Measurements from ENCODE around the gene HLA-DPA1.
A peak's percentile ranks its signal among the peaks of the same experiment; 100 is the strongest.
"Not testable (repeated sequence)": the region's sequence is repeated elsewhere in the genome, so short reads cannot be mapped to it uniquely, and the experiment has no call there.

Gene HLA-DPA1

GRCh38 chr6:33073431-33073871, at the start of gene HLA-DPA1:
Gene HLA-DPA1 (minus strand): TSS chr6:33073649.
- DNase-seq: no peak

GRCh38 chr6:33123181-33123580, 49.7 kb upstream of the HLA-DPA1 start:
- DNase-seq: no peak

GRCh38 chr6:33120001-33120400, 46.6 kb upstream of the HLA-DPA1 start:
- no peak for DNase-seq

- DNase-seq: peak; percentile 15
Measured at GRCh38 chr6:33118525-33119123, 45.2 kb upstream of the HLA-DPA1 start.

- DNase-seq: no peak
Measured at GRCh38 chr6:33117811-33118277, 44.4 kb upstream of the HLA-DPA1 start.

- DNase-seq: no peak
Measured at GRCh38 chr6:33116841-33117711, 43.6 kb upstream of the HLA-DPA1 start.

- no peak for DNase-seq
Measured at GRCh38 chr6:33116417-33116816, 43.0 kb upstream of the HLA-DPA1 start.

- DNase-seq: no peak
Measured at GRCh38 chr6:33114406-33114805, 41.0 kb upstream of the HLA-DPA1 start.

- no peak for DNase-seq
Measured at GRCh38 chr6:33113755-33114154, 40.3 kb upstream of the HLA-DPA1 start.

GRCh38 chr6:33112148-33112547, 38.7 kb upstream of the HLA-DPA1 start:
- DNase-seq: peak; percentile 6

- DNase-seq: no peak
Measured at GRCh38 chr6:33108307-33108706, 34.9 kb upstream of the HLA-DPA1 start.

- no peak for DNase-seq
Measured at GRCh38 chr6:33107641-33108040, 34.2 kb upstream of the HLA-DPA1 start.

- no peak for DNase-seq
Measured at GRCh38 chr6:33105916-33106871, 32.7 kb upstream of the HLA-DPA1 start.

- DNase-seq: no peak
Measured at GRCh38 chr6:33105386-33105785, 31.9 kb upstream of the HLA-DPA1 start.

GRCh38 chr6:33104887-33105286, 31.4 kb upstream of the HLA-DPA1 start:
- no peak for DNase-seq

- no peak for DNase-seq
Measured at GRCh38 chr6:33103776-33104175, 30.3 kb upstream of the HLA-DPA1 start.

- not testable (repeated sequence) for DNase-seq
Measured at GRCh38 chr6:33101121-33101737, 27.8 kb upstream of the HLA-DPA1 start.

GRCh38 chr6:33095681-33096080, 22.2 kb upstream of the HLA-DPA1 start:
- no peak for DNase-seq

GRCh38 chr6:33093855-33094254, 20.4 kb upstream of the HLA-DPA1 start:
- DNase-seq: no peak

- DNase-seq: no peak
Measured at GRCh38 chr6:33092385-33092784, 18.9 kb upstream of the HLA-DPA1 start.

GRCh38 chr6:33091957-33092356, 18.5 kb upstream of the HLA-DPA1 start:
- DNase-seq: no peak

- DNase-seq: no peak
Measured at GRCh38 chr6:33088931-33089620, 15.6 kb upstream of the HLA-DPA1 start.

Measured in NCI-H446 treated with DMSO at 0.1 percent for 48 hours (cell line).